ENCODE data around the gene SNX2. TPM values are rescaled to one million over a fixed set of nuclear protein-coding genes. Genes with fewer than 3 reads are reported as not detected.

Gene SNX2
- total RNA-seq, 1 donor from 2014 or later, result 57.0 TPM

GRCh38 chr5:122770477-122770876 lies 4.4 kb upstream of the SNX2 start:
- H3K36me3 Mint-ChIP-seq (ENCODE audit: insufficient read depth), result no peaks in the 10 kb centered on the region
- H3K27me3 Mint-ChIP-seq, result no peaks in the 10 kb centered on the region
- DNase-seq (ENCODE audit: low spot score, unreplicated experiment), result no peak
- H3K4me3 Mint-ChIP-seq (ENCODE audit: low read depth), result no peak overlapping the region
- H3K9me3 Mint-ChIP-seq (ENCODE audit: low read depth), result no peaks in the 10 kb centered on the region
- H3K4me1 Mint-ChIP-seq (ENCODE audit: low read depth), result peaks cover 4% of the 10 kb centered on the region
- no peak for TF ChIP-seq CTCF (IDR thresholded peaks at IDR 0.05; ENCODE audit: unreplicated experiment)
- H3K27ac Mint-ChIP-seq, result no peak overlapping the region

- H3K9me3 Mint-ChIP-seq (ENCODE audit: low read depth), result no peaks in the 10 kb centered on the region
- no peak overlapping the region for H3K4me3 Mint-ChIP-seq (ENCODE audit: low read depth)
- DNase-seq (ENCODE audit: low spot score, unreplicated experiment), result no peak
These were observed 2.4 kb upstream of the SNX2 start for GRCh38 chr5:122772446-122772845.

GRCh38 chr5:122773619-122774018 lies 1.3 kb upstream of the SNX2 start:
- Mint-ChIP-seq H3K36me3 (ENCODE audit: insufficient read depth) (no peaks in the 10 kb centered on the region), H3K9me3 (ENCODE audit: low read depth) (no peaks in the 10 kb centered on the region), H3K27me3 (no peaks in the 10 kb centered on the region), H3K4me3 (ENCODE audit: low read depth) (peak overlapping the region; percentile 53), H3K27ac (no peak overlapping the region), H3K4me1 (ENCODE audit: low read depth) (peaks cover 17% of the 10 kb centered on the region)
- DNase-seq (ENCODE audit: low spot score, unreplicated experiment), result no peak
- TF ChIP-seq CTCF (IDR thresholded peaks at IDR 0.05; ENCODE audit: unreplicated experiment), result no peak

More at GRCh38 chr5:122772446-122772845, 2.4 kb upstream of the SNX2 start:
- Mint-ChIP-seq H3K27me3 (no peaks in the 10 kb centered on the region), H3K36me3 (ENCODE audit: insufficient read depth) (no peaks in the 10 kb centered on the region), H3K4me1 (ENCODE audit: low read depth) (peaks cover 14% of the 10 kb centered on the region), H3K27ac (no peak overlapping the region)
- TF ChIP-seq CTCF (IDR thresholded peaks at IDR 0.05; ENCODE audit: unreplicated experiment), result no peak

- no peaks in the 10 kb centered on the region for H3K27me3 Mint-ChIP-seq
- peaks cover 2% of the 10 kb centered on the region for H3K9me3 Mint-ChIP-seq (ENCODE audit: low read depth)
- no peak for TF ChIP-seq CTCF (IDR thresholded peaks at IDR 0.05; ENCODE audit: unreplicated experiment)
- H3K36me3 Mint-ChIP-seq (ENCODE audit: insufficient read depth), result peaks cover 1% of the 10 kb centered on the region
- DNase-seq (ENCODE audit: low spot score, unreplicated experiment), result no peak
- peak overlapping the region; percentile 96 for H3K4me3 Mint-ChIP-seq (ENCODE audit: low read depth)
- H3K27ac Mint-ChIP-seq, result peak overlapping the region; percentile 91
- peaks cover 17% of the 10 kb centered on the region for H3K4me1 Mint-ChIP-seq (ENCODE audit: low read depth)
These were observed 390 bp upstream of the SNX2 start for GRCh38 chr5:122774519-122774860.

GRCh38 chr5:122775550-122776542 lies 966 bp downstream of the SNX2 start:
- peaks cover 17% of the 10 kb centered on the region for H3K4me1 Mint-ChIP-seq (ENCODE audit: low read depth)
- peak overlapping the region; percentile 97 for H3K27ac Mint-ChIP-seq
- peaks cover 5% of the 10 kb centered on the region for H3K36me3 Mint-ChIP-seq (ENCODE audit: insufficient read depth)
- peak overlapping the region; percentile 96 for H3K4me3 Mint-ChIP-seq (ENCODE audit: low read depth)
- peaks cover 2% of the 10 kb centered on the region for H3K9me3 Mint-ChIP-seq (ENCODE audit: low read depth)
- no peak for DNase-seq (ENCODE audit: low spot score, unreplicated experiment)
- no peaks in the 10 kb centered on the region for H3K27me3 Mint-ChIP-seq
- no peak for TF ChIP-seq CTCF (IDR thresholded peaks at IDR 0.05; ENCODE audit: unreplicated experiment)
